GM12873 (cell line): ENCODE measurements around the gene PRKG1.

Source experiments
- TF ChIP-seq, protein P1 (sequence below): IDR thresholded peaks from 2 replicates; pipeline ENCODE4 v1.5.1; 2012; ENCODE audit warnings: low read depth, mild to moderate bottlenecking, moderate library complexity, low read length, control low read depth; ENCODE audit not compliant: insufficient read depth; ENCODE audit errors: missing control alignments

The PRKG1 gene

DNA sequence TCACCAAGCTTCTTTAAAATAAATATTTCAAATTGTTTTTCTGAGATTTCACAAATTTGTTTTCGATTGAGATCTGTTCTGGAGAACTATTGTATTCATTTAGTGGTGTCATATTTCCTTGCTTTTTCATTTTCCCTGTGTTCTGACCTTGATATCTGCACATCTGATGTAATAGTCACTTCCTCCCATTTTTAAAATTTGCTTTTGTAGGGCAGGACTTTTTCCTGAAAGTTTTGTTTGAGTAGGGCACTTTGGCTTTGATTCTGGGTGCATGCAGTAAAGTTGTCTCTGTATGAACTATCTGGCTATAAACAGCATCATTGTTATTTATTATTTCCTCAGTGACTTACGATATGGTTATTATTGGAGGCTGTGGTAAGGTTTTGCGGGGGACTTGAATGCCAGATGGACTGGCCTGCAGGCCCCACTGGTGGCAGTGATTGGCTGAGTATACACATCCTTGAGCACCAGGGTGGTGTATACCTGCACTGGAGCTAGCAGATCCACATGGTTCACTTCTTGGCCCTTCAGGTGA is 541.5 kb downstream of the PRKG1 start:
- TF ChIP-seq, protein P1, sequence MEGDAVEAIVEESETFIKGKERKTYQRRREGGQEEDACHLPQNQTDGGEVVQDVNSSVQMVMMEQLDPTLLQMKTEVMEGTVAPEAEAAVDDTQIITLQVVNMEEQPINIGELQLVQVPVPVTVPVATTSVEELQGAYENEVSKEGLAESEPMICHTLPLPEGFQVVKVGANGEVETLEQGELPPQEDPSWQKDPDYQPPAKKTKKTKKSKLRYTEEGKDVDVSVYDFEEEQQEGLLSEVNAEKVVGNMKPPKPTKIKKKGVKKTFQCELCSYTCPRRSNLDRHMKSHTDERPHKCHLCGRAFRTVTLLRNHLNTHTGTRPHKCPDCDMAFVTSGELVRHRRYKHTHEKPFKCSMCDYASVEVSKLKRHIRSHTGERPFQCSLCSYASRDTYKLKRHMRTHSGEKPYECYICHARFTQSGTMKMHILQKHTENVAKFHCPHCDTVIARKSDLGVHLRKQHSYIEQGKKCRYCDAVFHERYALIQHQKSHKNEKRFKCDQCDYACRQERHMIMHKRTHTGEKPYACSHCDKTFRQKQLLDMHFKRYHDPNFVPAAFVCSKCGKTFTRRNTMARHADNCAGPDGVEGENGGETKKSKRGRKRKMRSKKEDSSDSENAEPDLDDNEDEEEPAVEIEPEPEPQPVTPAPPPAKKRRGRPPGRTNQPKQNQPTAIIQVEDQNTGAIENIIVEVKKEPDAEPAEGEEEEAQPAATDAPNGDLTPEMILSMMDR: no peak

DNA sequence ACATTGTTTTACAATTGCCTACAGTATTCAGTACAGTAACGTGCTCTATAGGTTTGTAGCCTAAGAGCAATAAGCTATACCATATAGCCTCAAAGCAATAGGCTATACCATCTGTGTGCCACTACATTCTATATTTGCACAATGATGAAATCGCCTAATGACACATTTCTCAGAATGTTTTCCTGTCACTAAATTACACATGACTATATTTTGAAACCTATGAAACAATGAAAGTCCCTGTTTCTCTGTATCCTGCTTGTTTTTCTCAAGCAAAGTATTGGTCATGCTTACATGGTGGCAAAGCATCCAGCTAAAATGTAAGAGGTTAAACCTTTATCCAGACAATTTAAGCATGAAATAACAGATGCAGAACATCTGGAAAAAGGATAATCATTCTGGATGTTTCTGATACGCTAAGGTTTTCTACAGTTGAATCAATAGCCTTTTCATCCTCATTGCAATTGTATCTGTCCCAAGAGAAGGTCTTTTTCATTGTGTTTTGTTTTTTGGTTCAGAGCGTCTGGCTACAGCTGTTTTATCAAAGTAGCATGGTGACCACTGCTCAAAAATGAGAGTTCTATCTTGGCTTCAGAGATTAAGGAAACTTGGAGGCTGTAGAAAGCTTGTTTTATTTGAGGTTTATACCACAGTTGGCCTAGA is 543.4 kb downstream of the PRKG1 start:
- TF ChIP-seq, protein P1: no peak

DNA sequence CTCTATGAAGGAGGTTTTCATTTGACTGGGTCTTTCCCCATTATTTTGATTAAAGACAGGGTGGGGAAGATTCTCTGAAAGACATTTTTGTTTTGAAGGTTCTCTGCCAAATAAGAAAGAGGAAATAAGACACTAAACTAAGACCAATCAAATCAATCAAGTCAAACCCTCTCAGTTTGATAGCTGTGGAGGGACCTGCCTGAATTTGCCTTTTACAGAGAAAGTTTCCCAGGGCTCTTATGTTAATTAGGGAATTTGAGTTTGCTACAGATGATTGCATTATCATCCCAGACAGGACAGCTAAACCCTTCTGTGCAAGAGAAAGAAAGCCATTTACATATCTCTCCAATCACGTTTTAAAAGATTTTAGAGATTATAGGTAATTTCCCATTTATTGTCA is 545.1 kb downstream of the PRKG1 start:
- TF ChIP-seq, protein P1: no peak

DNA sequence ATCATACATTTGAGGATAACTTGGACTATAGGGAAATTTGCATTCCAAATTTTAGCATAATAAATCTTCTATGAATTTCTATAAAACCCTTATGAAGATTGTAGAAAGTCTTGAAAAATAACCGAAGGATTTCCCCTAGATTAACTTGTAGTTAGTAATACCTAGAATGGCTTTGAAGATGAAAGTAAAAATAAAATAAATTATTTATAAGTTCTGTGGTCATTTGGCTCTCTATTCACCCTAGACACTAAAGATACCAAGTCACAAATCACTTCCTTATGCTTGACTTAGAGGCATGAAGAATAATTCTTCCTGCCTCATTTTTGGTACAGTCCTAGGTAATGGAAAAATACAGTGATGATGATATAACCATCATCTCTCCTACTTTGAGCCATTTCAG is 545.8 kb downstream of the PRKG1 start:
- TF ChIP-seq, protein P1: no peak

DNA sequence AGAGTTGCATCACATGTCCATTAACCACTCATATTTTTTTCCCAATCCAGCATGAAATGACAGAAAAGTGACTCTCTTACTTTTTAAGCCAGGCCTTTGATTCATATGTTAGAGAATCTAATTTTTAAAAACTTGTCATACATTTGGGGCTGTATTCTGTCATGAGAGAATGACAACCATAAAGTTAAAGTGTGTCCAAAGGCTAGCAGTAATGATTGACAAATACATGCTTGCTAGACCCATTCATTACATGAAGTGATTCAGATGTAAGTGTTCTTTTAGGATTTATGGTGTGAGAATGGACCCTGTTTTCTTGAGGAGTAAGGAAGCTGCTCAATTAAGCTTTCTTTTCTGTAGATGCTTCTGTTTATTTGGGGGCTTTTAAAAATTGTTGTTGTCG is 549.7 kb downstream of the PRKG1 start:
- TF ChIP-seq, protein P1: no peak

DNA sequence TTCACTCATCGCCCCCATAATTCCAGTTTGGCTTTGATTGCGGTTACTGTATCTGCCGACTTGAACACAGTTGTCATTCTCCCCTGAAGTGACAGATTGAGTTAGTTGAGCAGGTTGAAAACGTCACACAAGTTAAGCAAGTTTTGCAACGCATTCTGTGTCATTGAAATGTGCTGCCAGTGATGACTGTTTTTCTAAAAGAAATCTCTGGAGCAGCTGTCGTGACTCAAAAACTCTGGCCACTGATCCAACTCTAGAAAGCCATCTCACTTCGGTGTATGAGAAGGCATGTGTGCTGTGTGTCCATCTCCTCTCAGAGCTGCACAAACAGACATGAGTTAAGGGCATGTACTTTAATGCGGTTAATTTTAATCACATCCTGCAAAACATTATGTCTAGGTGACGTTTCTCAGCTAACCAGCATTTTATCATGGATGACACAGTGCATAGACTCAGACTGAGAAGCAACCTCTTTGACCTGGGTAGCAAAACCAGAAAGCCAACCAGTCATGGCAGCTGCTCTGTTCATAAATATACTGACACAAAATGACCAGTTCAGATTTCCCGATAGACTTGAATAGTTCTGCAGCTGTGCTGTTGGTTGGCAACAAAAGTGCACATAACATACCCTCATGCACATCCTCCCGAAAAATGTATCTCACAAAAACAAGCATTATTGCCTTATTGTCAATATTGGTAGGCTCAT is 555.8 kb downstream of the PRKG1 start:
- TF ChIP-seq, protein P1: no peak

DNA sequence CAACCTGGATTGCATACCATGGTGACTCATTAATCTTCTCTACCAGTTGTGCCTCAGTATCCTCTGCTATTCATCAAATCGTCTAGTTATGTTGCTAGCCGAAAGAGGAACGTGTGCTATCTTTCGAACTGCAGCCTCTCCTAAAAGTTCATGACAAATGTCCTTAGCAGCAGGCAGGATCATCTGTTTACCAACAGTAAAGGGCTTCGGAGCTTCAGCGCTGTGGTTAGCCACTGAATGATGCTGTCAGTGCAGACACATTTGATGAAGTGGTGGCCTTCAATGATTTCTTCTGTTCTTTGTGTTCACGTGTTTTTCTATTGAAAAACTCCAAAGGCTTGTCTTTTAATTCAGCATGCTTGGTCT is 556.3 kb downstream of the PRKG1 start:
- TF ChIP-seq, protein P1: no peak
